ENCODE results near the gene B3GNT2.

GRCh38 chr2:62188416-62188815 is 7.5 kb upstream of the B3GNT2 start:
- TF ChIP-seq CTCF (IDR thresholded peaks at IDR 0.05) (no peak), POLR2A (IDR thresholded peaks at IDR 0.05) (no peak)

Data from ovary (tissue), 3 donors.